ENCODE data around the gene TMEM254.
"Not testable (repeated sequence)": the region's sequence is repeated elsewhere in the genome, so short reads cannot be mapped to it uniquely, and the experiment has no call there.

GRCh38 chr10:80038226-80038625 is 40.2 kb upstream of the TMEM254 start:
- TF ChIP-seq CTCF (IDR thresholded peaks at IDR 0.05); BHLHE40 (IDR thresholded peaks at IDR 0.05; ENCODE audit: low read depth, low read length); POLR2A (IDR thresholded peaks at IDR 0.05; ENCODE audit: low read length); CEBPB (IDR thresholded peaks at IDR 0.05); TP53 (CRISPR knock-in tag; IDR thresholded peaks at IDR 0.05); PBX3 (IDR thresholded peaks at IDR 0.05); SMC3 (IDR thresholded peaks at IDR 0.05); REST (IDR thresholded peaks at IDR 0.05); HMGXB4 (CRISPR knock-in tag; IDR thresholded peaks at IDR 0.05; ENCODE audit: borderline replicate concordance); E2F6 (IDR thresholded peaks at IDR 0.05; ENCODE audit: borderline replicate concordance, low read depth); MAFK (IDR thresholded peaks at IDR 0.05; ENCODE audit: partially characterized antibody); ELK1 (IDR thresholded peaks at IDR 0.05; ENCODE audit: low read depth, low read length): not testable (repeated sequence)
